ENCODE measurements around the gene SMR3B. TPM values are rescaled to one million over a fixed set of nuclear protein-coding genes. Genes with fewer than 3 reads are reported as not detected.
A peak's percentile ranks its signal among the peaks of the same experiment; 100 is the strongest.

Gene SMR3B
- total and polyA plus RNA-seq, 2 donors (not counting 1 experiment from before 2014, with no cell fraction given), result not detected

DNA sequence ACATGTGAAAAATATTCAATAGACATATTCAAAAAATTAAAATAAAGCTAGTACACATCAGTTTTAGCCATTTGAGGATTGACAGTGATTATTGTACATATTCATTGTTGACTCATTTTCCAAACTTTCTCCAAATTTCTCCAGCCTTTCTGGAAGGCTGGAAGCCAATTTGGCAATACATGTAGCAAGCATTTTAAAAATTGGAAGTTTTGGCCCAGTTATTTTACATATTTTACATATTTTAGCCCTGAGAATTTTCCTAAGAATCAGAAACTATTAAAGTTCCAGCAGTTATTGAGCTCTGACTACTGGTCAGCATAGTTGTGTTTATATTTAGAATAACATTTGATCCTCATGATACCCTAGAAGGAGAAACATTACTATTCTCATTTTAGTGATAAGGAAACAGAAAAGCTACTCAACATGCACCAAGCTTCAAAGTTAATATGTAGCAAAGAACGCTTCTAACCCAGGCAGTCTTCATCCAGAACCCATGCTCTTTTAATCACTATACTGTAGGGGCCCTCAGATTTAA, 45.0 kb upstream of the SMR3B start:
- TF ChIP-seq EZH2 (IDR thresholded peaks at IDR 0.05; ENCODE audit: low read length, missing control alignments), result no peak
- TF ChIP-seq, protein P1, sequence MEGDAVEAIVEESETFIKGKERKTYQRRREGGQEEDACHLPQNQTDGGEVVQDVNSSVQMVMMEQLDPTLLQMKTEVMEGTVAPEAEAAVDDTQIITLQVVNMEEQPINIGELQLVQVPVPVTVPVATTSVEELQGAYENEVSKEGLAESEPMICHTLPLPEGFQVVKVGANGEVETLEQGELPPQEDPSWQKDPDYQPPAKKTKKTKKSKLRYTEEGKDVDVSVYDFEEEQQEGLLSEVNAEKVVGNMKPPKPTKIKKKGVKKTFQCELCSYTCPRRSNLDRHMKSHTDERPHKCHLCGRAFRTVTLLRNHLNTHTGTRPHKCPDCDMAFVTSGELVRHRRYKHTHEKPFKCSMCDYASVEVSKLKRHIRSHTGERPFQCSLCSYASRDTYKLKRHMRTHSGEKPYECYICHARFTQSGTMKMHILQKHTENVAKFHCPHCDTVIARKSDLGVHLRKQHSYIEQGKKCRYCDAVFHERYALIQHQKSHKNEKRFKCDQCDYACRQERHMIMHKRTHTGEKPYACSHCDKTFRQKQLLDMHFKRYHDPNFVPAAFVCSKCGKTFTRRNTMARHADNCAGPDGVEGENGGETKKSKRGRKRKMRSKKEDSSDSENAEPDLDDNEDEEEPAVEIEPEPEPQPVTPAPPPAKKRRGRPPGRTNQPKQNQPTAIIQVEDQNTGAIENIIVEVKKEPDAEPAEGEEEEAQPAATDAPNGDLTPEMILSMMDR (conservative IDR thresholded peaks at IDR 0.05 in 1 of 2, IDR thresholded peaks at IDR 0.05 in 1 of 2; ENCODE audit: low read depth in 1 of 2, low read length in 2 of 2), result no peak
- H3K79me2 ChIP-seq (ENCODE audit: control insufficient read depth, insufficient read depth, low read length), result no peaks in the 10 kb centered on the region

DNA sequence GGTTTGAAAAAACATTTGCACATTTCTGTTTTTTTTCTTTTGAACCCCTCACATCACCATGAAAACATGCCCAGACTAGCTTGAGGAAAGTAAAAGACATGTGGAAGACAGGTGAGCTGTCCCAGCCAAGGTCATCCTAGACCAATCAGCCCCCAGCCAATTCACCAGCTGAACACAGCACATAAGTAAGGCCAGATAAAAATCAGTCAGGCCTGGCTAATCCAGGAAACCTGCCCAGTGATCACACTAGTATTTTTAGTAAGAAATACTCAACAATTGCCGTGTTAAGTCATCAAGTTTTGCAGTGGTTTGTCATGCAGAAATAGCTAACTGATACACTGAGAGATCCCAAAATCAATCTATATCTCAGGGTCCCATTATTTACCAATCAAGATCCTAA, 26.7 kb upstream of the SMR3B start:
- Histone ChIP-seq H3K79me2 (ENCODE audit: control insufficient read depth, insufficient read depth, low read length) (no peaks in the 10 kb centered on the region), H3K4me1 (ENCODE audit: control insufficient read depth, extremely low read depth, insufficient read depth, low read length) (no peaks in the 10 kb centered on the region), H2AFZ (ENCODE audit: low read length) (no peak overlapping the region), H3K4me3 (replicated peaks in 1 of 4; ENCODE audit: control extremely low read depth in 1 of 4, insufficient read depth in 1 of 4, low read depth in 3 of 4, low read length in 4 of 4) (no peak overlapping the region), H3K27me3 (ENCODE audit: control insufficient read depth, insufficient read depth, low read length) (no peaks in the 10 kb centered on the region), H3K4me2 (ENCODE audit: extremely low read depth, insufficient read depth, low read length) (no peak overlapping the region), H3K9me3 (ENCODE audit: control insufficient read depth, insufficient read depth, low read depth, low read length) (no peaks in the 10 kb centered on the region), H3K9ac (ENCODE audit: insufficient read depth, low read length) (no peak overlapping the region), H3K27ac (ENCODE audit: insufficient read depth, low read length) (no peak overlapping the region), H4K20me1 (ENCODE audit: control insufficient read depth, extremely low read depth, insufficient read depth, low read length) (no peaks in the 10 kb centered on the region), H3K36me3 (ENCODE audit: control insufficient read depth, insufficient read depth, low read length) (no peaks in the 10 kb centered on the region)
- no peak for DNase-seq (ENCODE audit: low read depth in 2 of 2)
- TF ChIP-seq, protein P1 (conservative IDR thresholded peaks at IDR 0.05 in 1 of 2, IDR thresholded peaks at IDR 0.05 in 1 of 2; ENCODE audit: low read depth in 1 of 2, low read length in 2 of 2), result no peak

More for the DNA sequence above, 45.0 kb upstream of the SMR3B start:
- Histone ChIP-seq H3K4me1 (ENCODE audit: control insufficient read depth, extremely low read depth, insufficient read depth, low read length) (no peaks in the 10 kb centered on the region), H4K20me1 (ENCODE audit: control insufficient read depth, extremely low read depth, insufficient read depth, low read length) (no peaks in the 10 kb centered on the region), H3K4me2 (ENCODE audit: extremely low read depth, insufficient read depth, low read length) (no peak overlapping the region), H3K27me3 (ENCODE audit: control insufficient read depth, insufficient read depth, low read length) (no peaks in the 10 kb centered on the region), H3K36me3 (ENCODE audit: control insufficient read depth, insufficient read depth, low read length) (no peaks in the 10 kb centered on the region), H3K4me3 (replicated peaks in 1 of 4; ENCODE audit: control extremely low read depth in 1 of 4, insufficient read depth in 1 of 4, low read depth in 3 of 4, low read length in 4 of 4) (no peak overlapping the region), H3K9me3 (ENCODE audit: control insufficient read depth, insufficient read depth, low read depth, low read length) (no peaks in the 10 kb centered on the region), H2AFZ (ENCODE audit: low read length) (no peak overlapping the region), H3K9ac (ENCODE audit: insufficient read depth, low read length) (no peak overlapping the region), H3K27ac (ENCODE audit: insufficient read depth, low read length) (no peak overlapping the region)
- peak in 1 of 2 donors; percentile 0 for DNase-seq (ENCODE audit: low read depth in 2 of 2)

GRCh38 chr4:70359115-70359661, 23.7 kb upstream of the SMR3B start:
- H3K27me3 ChIP-seq (ENCODE audit: control insufficient read depth, insufficient read depth, low read length), result no peaks in the 10 kb centered on the region
- H3K9me3 ChIP-seq (ENCODE audit: control insufficient read depth, insufficient read depth, low read depth, low read length), result no peaks in the 10 kb centered on the region
- H4K20me1 ChIP-seq (ENCODE audit: control insufficient read depth, extremely low read depth, insufficient read depth, low read length), result no peaks in the 10 kb centered on the region
- no peaks in the 10 kb centered on the region for H3K79me2 ChIP-seq (ENCODE audit: control insufficient read depth, insufficient read depth, low read length)
- H3K4me2 ChIP-seq (ENCODE audit: extremely low read depth, insufficient read depth, low read length), result no peak overlapping the region
- H3K27ac ChIP-seq (ENCODE audit: insufficient read depth, low read length), result no peak overlapping the region
- no peak overlapping the region for H2AFZ ChIP-seq (ENCODE audit: low read length)
- H3K4me1 ChIP-seq (ENCODE audit: control insufficient read depth, extremely low read depth, insufficient read depth, low read length), result no peaks in the 10 kb centered on the region
- H3K4me3 ChIP-seq (replicated peaks in 1 of 4; ENCODE audit: control extremely low read depth in 1 of 4, insufficient read depth in 1 of 4, low read depth in 3 of 4, low read length in 4 of 4), result no peak overlapping the region
- TF ChIP-seq, protein P1 (conservative IDR thresholded peaks at IDR 0.05 in 1 of 2, IDR thresholded peaks at IDR 0.05 in 1 of 2; ENCODE audit: low read depth in 1 of 2, low read length in 2 of 2), result no peak
- TF ChIP-seq EZH2 (IDR thresholded peaks at IDR 0.05; ENCODE audit: low read length, missing control alignments), result no peak
- no peaks in the 10 kb centered on the region for H3K36me3 ChIP-seq (ENCODE audit: control insufficient read depth, insufficient read depth, low read length)
- no peak for DNase-seq (ENCODE audit: low read depth in 2 of 2)
- H3K9ac ChIP-seq (ENCODE audit: insufficient read depth, low read length), result no peak overlapping the region

All from fibroblast of lung (primary cell).